GM23338 (cell line): Measurements from ENCODE around the gene PHOX2A. TPM values are rescaled to one million over a fixed set of nuclear protein-coding genes. Genes with fewer than 3 reads are reported as not detected.

Experiments
- CREB1 ChIP-seq: fragments of 250-450 bp; sonication (Bioruptor Pico); IDR thresholded peaks from 2 replicates; pipeline ENCODE4 v1.5.0; 2020; ENCODE audit warnings: low read depth, mild to moderate bottlenecking, moderate library complexity
- JUNB ChIP-seq: IDR thresholded peaks from one replicate; pipeline ENCODE4 v1.6.1; 2016; ENCODE audit warnings: antibody characterized with exemption; ENCODE audit not compliant: unreplicated experiment
- NANOG ChIP-seq: IDR thresholded peaks from 2 replicates; pipeline ENCODE4 v1.6.1; 2016; ENCODE audit warnings: antibody characterized with exemption, borderline replicate concordance
- POLR2AphosphoS5 ChIP-seq: IDR thresholded peaks from 2 replicates; pipeline ENCODE4 v1.6.1; 2016; ENCODE audit warnings: antibody characterized with exemption, low read depth
- STAT1 ChIP-seq: IDR thresholded peaks from one replicate; pipeline ENCODE4 v1.6.1; 2016; ENCODE audit warnings: antibody characterized with exemption; ENCODE audit not compliant: unreplicated experiment
- ZNF114 ChIP-seq: fragments of 250-450 bp; sonication (Bioruptor Pico); IDR thresholded peaks from 2 replicates; pipeline ENCODE4 v1.5.0; 2020; ENCODE audit warnings: mild to moderate bottlenecking, moderate library complexity
- ZNF331 ChIP-seq: fragments of 250-450 bp; sonication (Bioruptor Pico); IDR thresholded peaks from 2 replicates; pipeline ENCODE4 v1.5.0; 2020; ENCODE audit warnings: low read depth, mild to moderate bottlenecking, moderate library complexity
- ZNF462 ChIP-seq: fragments of 250-450 bp; sonication (Bioruptor Pico); IDR thresholded peaks from 2 replicates; pipeline ENCODE4 v1.5.0; 2020; ENCODE audit warnings: mild to moderate bottlenecking, moderate library complexity
- polyA plus RNA-seq: library from polyadenylated mRNA; unstranded; fragments of >200 nt; fragmentation: Nextera tagmentation; extraction: Ambion mirVana; gene quantifications from 2 replicates; pipeline ENCODE4 v1.2.1, GENCODE V29; 2016
- total RNA-seq: library from RNA; depleted of rRNA; stranded (reverse); fragments of >200 nt; shearing (Covaris generic); gene quantifications from 2 replicates; pipeline ENCODE4 v1.2.3, GENCODE V29; 2014
- TF ChIP-seq, protein P1 (sequence below): IDR thresholded peaks from one replicate; pipeline ENCODE4 v1.6.1; 2018; ENCODE audit warnings: antibody characterized with exemption; ENCODE audit not compliant: unreplicated experiment

The PHOX2A gene
- total and polyA plus RNA-seq, 2 experiments from 2014 or later, result 0.31 TPM; not detected in 1

DNA sequence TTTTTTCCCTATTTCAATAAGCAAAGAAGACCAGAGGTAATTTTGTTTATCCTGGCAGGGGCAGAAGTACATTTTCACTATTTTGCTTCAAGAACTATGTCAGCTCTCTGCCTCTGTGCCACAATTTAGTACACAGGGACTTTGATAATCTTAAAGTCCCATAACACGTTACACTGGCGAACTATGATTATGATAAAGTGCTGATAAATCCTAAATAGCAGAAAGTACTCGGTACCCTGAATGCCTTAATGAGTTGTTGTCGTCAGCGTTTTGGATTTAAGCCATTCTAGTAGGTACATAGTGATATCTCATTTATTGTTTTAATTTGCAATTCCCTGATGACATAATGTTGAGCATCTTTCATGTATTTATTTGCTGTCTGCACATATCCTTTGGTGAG, 16.6 kb upstream of the PHOX2A start (continued):
- TF ChIP-seq, protein P1, sequence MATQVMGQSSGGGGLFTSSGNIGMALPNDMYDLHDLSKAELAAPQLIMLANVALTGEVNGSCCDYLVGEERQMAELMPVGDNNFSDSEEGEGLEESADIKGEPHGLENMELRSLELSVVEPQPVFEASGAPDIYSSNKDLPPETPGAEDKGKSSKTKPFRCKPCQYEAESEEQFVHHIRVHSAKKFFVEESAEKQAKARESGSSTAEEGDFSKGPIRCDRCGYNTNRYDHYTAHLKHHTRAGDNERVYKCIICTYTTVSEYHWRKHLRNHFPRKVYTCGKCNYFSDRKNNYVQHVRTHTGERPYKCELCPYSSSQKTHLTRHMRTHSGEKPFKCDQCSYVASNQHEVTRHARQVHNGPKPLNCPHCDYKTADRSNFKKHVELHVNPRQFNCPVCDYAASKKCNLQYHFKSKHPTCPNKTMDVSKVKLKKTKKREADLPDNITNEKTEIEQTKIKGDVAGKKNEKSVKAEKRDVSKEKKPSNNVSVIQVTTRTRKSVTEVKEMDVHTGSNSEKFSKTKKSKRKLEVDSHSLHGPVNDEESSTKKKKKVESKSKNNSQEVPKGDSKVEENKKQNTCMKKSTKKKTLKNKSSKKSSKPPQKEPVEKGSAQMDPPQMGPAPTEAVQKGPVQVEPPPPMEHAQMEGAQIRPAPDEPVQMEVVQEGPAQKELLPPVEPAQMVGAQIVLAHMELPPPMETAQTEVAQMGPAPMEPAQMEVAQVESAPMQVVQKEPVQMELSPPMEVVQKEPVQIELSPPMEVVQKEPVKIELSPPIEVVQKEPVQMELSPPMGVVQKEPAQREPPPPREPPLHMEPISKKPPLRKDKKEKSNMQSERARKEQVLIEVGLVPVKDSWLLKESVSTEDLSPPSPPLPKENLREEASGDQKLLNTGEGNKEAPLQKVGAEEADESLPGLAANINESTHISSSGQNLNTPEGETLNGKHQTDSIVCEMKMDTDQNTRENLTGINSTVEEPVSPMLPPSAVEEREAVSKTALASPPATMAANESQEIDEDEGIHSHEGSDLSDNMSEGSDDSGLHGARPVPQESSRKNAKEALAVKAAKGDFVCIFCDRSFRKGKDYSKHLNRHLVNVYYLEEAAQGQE, result no peak
- TF ChIP-seq NANOG, result no peak
- TF ChIP-seq ZNF462 (CRISPR knock-in tag), result no peak
- no peak for TF ChIP-seq ZNF114
- TF ChIP-seq JUNB, result no peak
- TF ChIP-seq STAT1, result no peak
- TF ChIP-seq ZNF331 (CRISPR knock-in tag), result no peak
- no peak for TF ChIP-seq CREB1 (CRISPR knock-in tag)
- TF ChIP-seq POLR2AphosphoS5, result no peak
